ENCODE results near the gene TMEM120A.

The TMEM120A gene

GRCh38 chr7:75968012-75968411, 26.4 kb downstream of the TMEM120A start:
- TF ChIP-seq, protein P1, sequence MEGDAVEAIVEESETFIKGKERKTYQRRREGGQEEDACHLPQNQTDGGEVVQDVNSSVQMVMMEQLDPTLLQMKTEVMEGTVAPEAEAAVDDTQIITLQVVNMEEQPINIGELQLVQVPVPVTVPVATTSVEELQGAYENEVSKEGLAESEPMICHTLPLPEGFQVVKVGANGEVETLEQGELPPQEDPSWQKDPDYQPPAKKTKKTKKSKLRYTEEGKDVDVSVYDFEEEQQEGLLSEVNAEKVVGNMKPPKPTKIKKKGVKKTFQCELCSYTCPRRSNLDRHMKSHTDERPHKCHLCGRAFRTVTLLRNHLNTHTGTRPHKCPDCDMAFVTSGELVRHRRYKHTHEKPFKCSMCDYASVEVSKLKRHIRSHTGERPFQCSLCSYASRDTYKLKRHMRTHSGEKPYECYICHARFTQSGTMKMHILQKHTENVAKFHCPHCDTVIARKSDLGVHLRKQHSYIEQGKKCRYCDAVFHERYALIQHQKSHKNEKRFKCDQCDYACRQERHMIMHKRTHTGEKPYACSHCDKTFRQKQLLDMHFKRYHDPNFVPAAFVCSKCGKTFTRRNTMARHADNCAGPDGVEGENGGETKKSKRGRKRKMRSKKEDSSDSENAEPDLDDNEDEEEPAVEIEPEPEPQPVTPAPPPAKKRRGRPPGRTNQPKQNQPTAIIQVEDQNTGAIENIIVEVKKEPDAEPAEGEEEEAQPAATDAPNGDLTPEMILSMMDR (IDR thresholded peaks at IDR 0.05; ENCODE audit: low read depth, low read length, missing control alignments) = no peak
- DNase-seq (ENCODE audit: low read depth) = no peak
- no peak overlapping the region for H3K4me3 ChIP-seq (ENCODE audit: low read depth, low read length)

DNA sequence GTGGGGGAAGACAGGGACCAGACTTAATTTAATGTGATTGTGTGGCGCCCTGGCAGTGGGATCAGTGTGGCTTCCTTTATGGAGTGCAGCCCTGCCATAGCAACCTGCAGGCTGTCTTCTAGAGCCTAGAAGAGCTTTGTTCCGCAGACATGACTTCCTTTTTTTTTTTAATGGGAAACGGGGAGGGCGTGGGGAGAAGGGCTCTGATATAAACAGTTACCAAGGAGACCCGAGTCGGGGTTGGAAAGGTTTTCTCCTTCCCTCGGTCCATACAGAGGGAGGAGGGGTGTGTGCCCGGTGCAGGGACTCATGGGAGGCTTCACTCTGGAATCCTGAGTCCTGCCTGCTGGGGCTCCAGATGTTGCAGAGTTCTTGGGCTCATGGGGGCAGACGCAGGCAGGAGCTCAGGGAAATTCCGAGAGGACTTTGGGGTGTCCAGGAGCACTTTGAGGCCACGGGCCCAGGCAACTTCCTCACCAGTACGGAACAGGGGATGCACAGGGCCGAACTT, 26.9 kb downstream of the TMEM120A start:
- TF ChIP-seq, protein P1 (IDR thresholded peaks at IDR 0.05; ENCODE audit: low read depth, low read length, missing control alignments) = no peak
- H3K4me3 ChIP-seq (ENCODE audit: low read depth, low read length) = no peak overlapping the region
- DNase-seq (ENCODE audit: low read depth) = no peak

DNA sequence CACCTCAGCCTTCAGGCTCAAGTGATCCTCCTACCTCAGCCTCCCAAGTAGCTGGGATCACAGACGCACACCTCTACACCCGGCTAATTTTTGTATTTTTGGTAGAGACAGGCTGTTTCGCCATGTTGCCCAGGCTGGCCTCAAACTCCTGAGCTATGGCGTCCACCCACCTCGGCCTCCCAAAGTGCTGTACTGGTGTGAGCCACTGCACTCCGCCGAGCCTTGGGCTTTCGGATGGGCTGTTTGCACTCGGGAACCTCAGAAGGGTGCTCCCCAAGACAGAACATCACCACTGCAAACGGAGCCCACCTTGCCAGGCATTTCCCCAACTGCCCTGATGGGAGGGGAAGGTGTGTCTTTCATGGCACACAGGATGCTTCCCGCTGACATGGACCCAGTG, 27.3 kb downstream of the TMEM120A start:
- no peak overlapping the region for H3K4me3 ChIP-seq (ENCODE audit: low read depth, low read length)
- TF ChIP-seq, protein P1 (IDR thresholded peaks at IDR 0.05; ENCODE audit: low read depth, low read length, missing control alignments) = no peak
- DNase-seq (ENCODE audit: low read depth) = no peak

- no peak for DNase-seq (ENCODE audit: low read depth)
- no peak overlapping the region for H3K4me3 ChIP-seq (ENCODE audit: low read depth, low read length)
- TF ChIP-seq, protein P1 (IDR thresholded peaks at IDR 0.05; ENCODE audit: low read depth, low read length, missing control alignments) = no peak
These were observed 28.0 kb downstream of the TMEM120A start for GRCh38 chr7:75966190-75966961.

- DNase-seq (ENCODE audit: low read depth) = no peak
- TF ChIP-seq, protein P1 (IDR thresholded peaks at IDR 0.05; ENCODE audit: low read depth, low read length, missing control alignments) = no peak
- H3K4me3 ChIP-seq (ENCODE audit: low read depth, low read length) = no peak overlapping the region
These were observed 28.8 kb downstream of the TMEM120A start for GRCh38 chr7:75965617-75966016.

- no peak for DNase-seq (ENCODE audit: low read depth)
- H3K4me3 ChIP-seq (ENCODE audit: low read depth, low read length) = no peak overlapping the region
- TF ChIP-seq, protein P1 (IDR thresholded peaks at IDR 0.05; ENCODE audit: low read depth, low read length, missing control alignments) = no peak
These were observed 30.9 kb downstream of the TMEM120A start for GRCh38 chr7:75963381-75963995.
